Thyroid gland (tissue), 4 donors: ENCODE data around the gene AXL.

ENCODE experiments used
- CTCF ChIP-seq, 6 experiments: fragments of 200-600 bp in 3 of 6; fragments of 450-650 bp in 3 of 6; sonication (generic) in 3 of 6; IDR thresholded peaks; one replicate each; pipeline ENCODE4 v1.5.1; 2016 to 2019; ENCODE audit warnings: antibody characterized with exemption in 6 of 6, mild to moderate bottlenecking in 2 of 6, inconsistent platforms in 1 of 6, moderate library complexity in 1 of 6
- POLR2A ChIP-seq, 2 donors: fragments of 450-650 bp; IDR thresholded peaks; one replicate each; pipeline ENCODE4 v1.6.1; 2017; ENCODE audit warnings: antibody characterized with exemption in 2 of 2, mild to moderate bottlenecking in 2 of 2, moderate library complexity in 1 of 2

GRCh38 chr19:41245843-41246242 lies 26.8 kb downstream of the AXL start:
- TF ChIP-seq CTCF (IDR thresholded peaks at IDR 0.05) (no peak), POLR2A (IDR thresholded peaks at IDR 0.05) (no peak)
